ENCODE measurements around the gene PIH1D1. TPM values are rescaled to one million over a fixed set of nuclear protein-coding genes. Genes with fewer than 3 reads are reported as not detected.

PIH1D1 gene
- total and polyA plus RNA-seq, 7 experiments from 2014 or later, result 62.7 to 183 (median 147) TPM

GRCh38 chr19:49496574-49497008 lies 45.0 kb upstream of the PIH1D1 start:
- Histone ChIP-seq H3K36me3 (ENCODE audit: control insufficient read depth in 2 of 3, insufficient read depth in 3 of 3, low read length in 3 of 3) (peaks cover 26 to 57% (median 40%) of the 10 kb centered on the region in 3 experiments), H3K9me3 (ENCODE audit: control insufficient read depth in 2 of 3, low read length in 3 of 3) (no peaks in the 10 kb centered on the region), H3K27ac (ENCODE audit: low read depth, low read length) (peak overlapping the region; percentile 99), H3K27me3 (ENCODE audit: control insufficient read depth in 2 of 2, insufficient read depth in 2 of 2, low read length in 2 of 2) (no peaks in the 10 kb centered on the region), H3K4me1 (ENCODE audit: control insufficient read depth in 2 of 2, insufficient read depth in 2 of 2, low read length in 2 of 2) (peaks cover 14 to 34% of the 10 kb centered on the region in 2 donors), H3K4me3 (ENCODE audit: low read length) (peak overlapping the region; percentile 97)
- Mint-ChIP-seq H3K4me1 (peaks cover 33 to 65% (median 48%) of the 10 kb centered on the region in 7 donors), H3K27me3 (peaks cover 0 to 12% (median 0%) of the 10 kb centered on the region in 5 donors), H3K9me3 (peaks cover 0 to 22% (median 0%) of the 10 kb centered on the region in 11 donors), H3K27ac (peak overlapping the region; percentile 91 to 100 (median 98)), H3K36me3 (peaks cover 15 to 54% (median 48%) of the 10 kb centered on the region in 5 donors), H3K4me3 (peak overlapping the region; percentile 96 to 100 (median 99))
- intact Hi-C loops (cut with micrococcal nuclease), result loop anchor here (1.0 to 5.0 kb wide), 15 partner anchors 9 to 531 kb away; partner anchors contain the start of genes ALDH16A1 (in 2 of the 2), FLT3LG (in 2 of the 2), RPL13A (in 2 of the 2) and AKT1S1 (in 1 of the 2)
- POLR2A ChIA-PET, result interaction anchor here (1.0 to 5.2 kb wide), 15 partner anchors 12 to 180 kb away, joined by 3 to 45 read pairs (median 11); partner anchors contain the start of genes ALDH16A1, BCL2L12, FLT3LG and IRF3
- CTCF ChIA-PET, result interaction anchor here (0.6 to 1.6 kb wide), 3 partner anchors 11 to 74 kb away, joined by 3 to 4 read pairs (median 3); no protein-coding TSS in a partner anchor
- no peak for DNase-seq
- ATAC-seq, result no peak

GRCh38 chr19:49492573-49493405 lies 41.2 kb upstream of the PIH1D1 start:
- ChIA-PET CTCF (interaction anchor here (0.7 kb wide), 1 partner anchor 81 kb away, joined by 3 read pairs; no protein-coding TSS in a partner anchor), POLR2A (interaction anchor here (0.6 to 5.0 kb wide), 5 partner anchors 10 to 77 kb away, joined by 3 to 28 read pairs (median 5); partner anchors contain the start of gene FLT3LG)
- ATAC-seq, result no peak
- no peak for DNase-seq
- peaks cover 24 to 41% of the 10 kb centered on the region in 2 donors for H3K4me1 ChIP-seq (ENCODE audit: control insufficient read depth in 2 of 2, insufficient read depth in 2 of 2, low read length in 2 of 2)
- Mint-ChIP-seq H3K36me3 (peaks cover 13 to 52% (median 36%) of the 10 kb centered on the region in 5 donors), H3K27me3 (peaks cover 0 to 7% (median 0%) of the 10 kb centered on the region in 5 donors), H3K4me1 (peaks cover 32 to 63% (median 53%) of the 10 kb centered on the region in 7 donors), H3K27ac (peak overlapping the region; percentile 67 to 94 (median 81)), H3K4me3 (peak overlapping the region in 6 of 10 donors; percentile 2 to 45 (median 22)), H3K9me3 (peaks cover 0 to 12% (median 0%) of the 10 kb centered on the region in 11 donors)
- H3K36me3 ChIP-seq (ENCODE audit: control insufficient read depth in 2 of 3, insufficient read depth in 3 of 3, low read length in 3 of 3), result peaks cover 25 to 59% (median 35%) of the 10 kb centered on the region in 3 experiments
- intact Hi-C loops (cut with micrococcal nuclease), result no loop called here
- H3K27ac ChIP-seq (ENCODE audit: low read depth, low read length), result peak overlapping the region; percentile 36
- no peak overlapping the region for H3K4me3 ChIP-seq (ENCODE audit: low read length)
- no peaks in the 10 kb centered on the region for H3K27me3 ChIP-seq (ENCODE audit: control insufficient read depth in 2 of 2, insufficient read depth in 2 of 2, low read length in 2 of 2)
- no peaks in the 10 kb centered on the region for H3K9me3 ChIP-seq (ENCODE audit: control insufficient read depth in 2 of 3, low read length in 3 of 3)

GRCh38 chr19:49491804-49492572 lies 40.4 kb upstream of the PIH1D1 start:
- H3K27me3 Mint-ChIP-seq, result peaks cover 0 to 12% (median 0%) of the 10 kb centered on the region in 5 donors
- H3K36me3 Mint-ChIP-seq, result peaks cover 13 to 52% (median 35%) of the 10 kb centered on the region in 5 donors
- Histone ChIP-seq H3K4me1 (ENCODE audit: control insufficient read depth in 2 of 2, insufficient read depth in 2 of 2, low read length in 2 of 2) (peaks cover 19 to 35% of the 10 kb centered on the region in 2 donors), H3K27ac (ENCODE audit: low read depth, low read length) (no peak overlapping the region), H3K4me3 (ENCODE audit: low read length) (no peak overlapping the region), H3K9me3 (ENCODE audit: control insufficient read depth in 2 of 3, low read length in 3 of 3) (no peaks in the 10 kb centered on the region), H3K27me3 (ENCODE audit: control insufficient read depth in 2 of 2, insufficient read depth in 2 of 2, low read length in 2 of 2) (no peaks in the 10 kb centered on the region), H3K36me3 (ENCODE audit: control insufficient read depth in 2 of 3, insufficient read depth in 3 of 3, low read length in 3 of 3) (peaks cover 25 to 57% (median 31%) of the 10 kb centered on the region in 3 experiments)
- ATAC-seq, result no peak
- H3K4me1 Mint-ChIP-seq, result peaks cover 31 to 62% (median 51%) of the 10 kb centered on the region in 7 donors
- POLR2A ChIA-PET, result interaction anchor here (0.6 to 5.0 kb wide), 5 partner anchors 11 to 78 kb away, joined by 3 to 28 read pairs (median 5); partner anchors contain the start of gene FLT3LG
- H3K27ac Mint-ChIP-seq, result peak overlapping the region; percentile 17 to 94 (median 79)
- H3K9me3 Mint-ChIP-seq, result peaks cover 0 to 18% (median 0%) of the 10 kb centered on the region in 11 donors
- peak overlapping the region in 3 of 10 donors; percentile 16 to 32 (median 23) for H3K4me3 Mint-ChIP-seq
- CTCF ChIA-PET, result no interaction called here
- no peak for DNase-seq
- intact Hi-C loops (cut with micrococcal nuclease), result no loop called here

GRCh38 chr19:49491030-49491803 lies 39.6 kb upstream of the PIH1D1 start:
- Histone ChIP-seq H3K27ac (ENCODE audit: low read depth, low read length) (peak overlapping the region; percentile 92), H3K4me1 (ENCODE audit: control insufficient read depth in 2 of 2, insufficient read depth in 2 of 2, low read length in 2 of 2) (peaks cover 19 to 35% of the 10 kb centered on the region in 2 donors), H3K27me3 (ENCODE audit: control insufficient read depth in 2 of 2, insufficient read depth in 2 of 2, low read length in 2 of 2) (no peaks in the 10 kb centered on the region), H3K9me3 (ENCODE audit: control insufficient read depth in 2 of 3, low read length in 3 of 3) (no peaks in the 10 kb centered on the region), H3K4me3 (ENCODE audit: low read length) (no peak overlapping the region), H3K36me3 (ENCODE audit: control insufficient read depth in 2 of 3, insufficient read depth in 3 of 3, low read length in 3 of 3) (peaks cover 25 to 56% (median 32%) of the 10 kb centered on the region in 3 experiments)
- Mint-ChIP-seq H3K27ac (peak overlapping the region in 8 of 9 donors; percentile 36 to 97 (median 68)), H3K36me3 (peaks cover 13 to 53% (median 33%) of the 10 kb centered on the region in 5 donors), H3K4me1 (peaks cover 29 to 62% (median 51%) of the 10 kb centered on the region in 7 donors), H3K4me3 (peak overlapping the region in 9 of 10 donors; percentile 2 to 99 (median 46)), H3K9me3 (peaks cover 0 to 17% (median 0%) of the 10 kb centered on the region in 11 donors), H3K27me3 (peaks cover 0 to 11% (median 0%) of the 10 kb centered on the region in 5 donors)
- CTCF ChIA-PET, result no interaction called here
- POLR2A ChIA-PET, result interaction anchor here (0.6 to 1.0 kb wide), 2 partner anchors 8 to 21 kb away, joined by 3 to 7 read pairs; no protein-coding TSS in a partner anchor
- intact Hi-C loops (cut with micrococcal nuclease), result no loop called here
- DNase-seq, result no peak
- no peak for ATAC-seq

- H3K36me3 Mint-ChIP-seq, result peaks cover 13 to 58% (median 33%) of the 10 kb centered on the region in 5 donors
- peak overlapping the region; percentile 95 to 99 (median 98) for H3K4me3 Mint-ChIP-seq
- H3K36me3 ChIP-seq (ENCODE audit: control insufficient read depth in 2 of 3, insufficient read depth in 3 of 3, low read length in 3 of 3), result peaks cover 25 to 63% (median 39%) of the 10 kb centered on the region in 3 experiments
- CTCF ChIA-PET, result interaction anchor here (1.9 kb wide), 1 partner anchor 81 kb away, joined by 4 read pairs; no protein-coding TSS in a partner anchor
- H3K4me1 Mint-ChIP-seq, result peaks cover 28 to 60% (median 48%) of the 10 kb centered on the region in 7 donors
- no peaks in the 10 kb centered on the region for H3K9me3 ChIP-seq (ENCODE audit: control insufficient read depth in 2 of 3, low read length in 3 of 3)
- peak overlapping the region; percentile 92 for H3K27ac ChIP-seq (ENCODE audit: low read depth, low read length)
- ATAC-seq (no peak), DNase-seq (no peak)
- H3K9me3 Mint-ChIP-seq, result peaks cover 0 to 12% (median 0%) of the 10 kb centered on the region in 11 donors
- POLR2A ChIA-PET, result interaction anchor here (0.6 to 1.0 kb wide), 3 partner anchors 9 to 150 kb away, joined by 3 to 7 read pairs (median 3); no protein-coding TSS in a partner anchor
- peak overlapping the region in 7 of 9 donors; percentile 72 to 97 (median 89) for H3K27ac Mint-ChIP-seq
- no peaks in the 10 kb centered on the region for H3K27me3 ChIP-seq (ENCODE audit: control insufficient read depth in 2 of 2, insufficient read depth in 2 of 2, low read length in 2 of 2)
- H3K4me3 ChIP-seq (ENCODE audit: low read length), result peak overlapping the region; percentile 100
- H3K27me3 Mint-ChIP-seq, result peaks cover 0 to 9% (median 0%) of the 10 kb centered on the region in 5 donors
- H3K4me1 ChIP-seq (ENCODE audit: control insufficient read depth in 2 of 2, insufficient read depth in 2 of 2, low read length in 2 of 2), result peaks cover 19 to 35% of the 10 kb centered on the region in 2 donors
- intact Hi-C loops (cut with micrococcal nuclease), result no loop called here
Measured at GRCh38 chr19:49490287-49491029, 38.8 kb upstream of the PIH1D1 start.
